IMR-90 (cell line): ENCODE measurements around the gene RMI2. TPM values are rescaled to one million over a fixed set of nuclear protein-coding genes. Genes with fewer than 3 reads are reported as not detected.

Experiments used
- BHLHE40 ChIP-seq: fragments of 150-350 bp; IDR thresholded peaks from 2 replicates; pipeline ENCODE4 v1.6.1; 2016; ENCODE audit warnings: mild to moderate bottlenecking, low read depth, low read length
- CHD1 ChIP-seq: IDR thresholded peaks from 2 replicates; pipeline ENCODE4 v1.6.1; 2012; ENCODE audit warnings: low read depth, low read length, improper control_type of control experiment
- ELK1 ChIP-seq: fragments of 150-350 bp; IDR thresholded peaks from 2 replicates; pipeline ENCODE4 v1.6.1; 2016; ENCODE audit warnings: low read depth, mild to moderate bottlenecking, low read length, moderate library complexity, borderline replicate concordance
- NFE2L2 ChIP-seq: fragments of 150-350 bp; IDR thresholded peaks from 2 replicates; pipeline ENCODE4 v1.6.1; 2016; ENCODE audit warnings: low read depth, mild to moderate bottlenecking, low read length
- RCOR1 ChIP-seq: IDR thresholded peaks from 2 replicates; pipeline ENCODE4 v1.6.1; 2012; ENCODE audit warnings: mild to moderate bottlenecking, low read length, improper control_type of control experiment; ENCODE audit not compliant: insufficient replicate concordance
- RFX5 ChIP-seq: IDR thresholded peaks from 2 replicates; pipeline ENCODE4 v1.8.0; 2012; ENCODE audit warnings: low read depth, mild to moderate bottlenecking, low read length, moderate library complexity
- SMC3 ChIP-seq: fragments of 150-350 bp; IDR thresholded peaks from 2 replicates; pipeline ENCODE4 v1.6.1; 2016; ENCODE audit warnings: low read depth, mild to moderate bottlenecking, antibody characterized with exemption, low read length, moderate library complexity
- polyA plus RNA-seq, 3 experiments: library from polyadenylated mRNA; depleted of rRNA; stranded (reverse); fragments of >200 nt; gene quantifications; 2 replicates each; pipeline ENCODE4 v1.2.3, GENCODE V29; 2012; ENCODE audit warnings: low replicate concordance in 1 of 3
- total RNA-seq: library from RNA; depleted of rRNA; stranded (reverse); fragments of >200 nt; gene quantifications from 2 replicates; pipeline ENCODE4 v1.2.3, GENCODE V29; 2012

RMI2 gene
- total and polyA plus RNA-seq, 2 of the 4 experiments (the other 2 are of a cell fraction) = 3.2 to 5.6 TPM

- TF ChIP-seq ELK1 (no peak), NFE2L2 (no peak), BHLHE40 (no peak), RCOR1 (peak; percentile 18), RFX5 (no peak), CHD1 (no peak), SMC3 (peak; percentile 90)
Observed at GRCh38 chr16:11396241-11397048, 51.2 kb downstream of the RMI2 start (continued).
